Measurements from ENCODE around the gene P2RX4. TPM values are rescaled to one million over a fixed set of nuclear protein-coding genes. Genes with fewer than 3 reads are reported as not detected.
"Not testable (repeated sequence)": the region's sequence is repeated elsewhere in the genome, so short reads cannot be mapped to it uniquely, and the experiment has no call there.

P2RX4 gene
- total and polyA plus RNA-seq, 9 donors, result 17.8 to 46.7 (median 26.6) TPM

- Histone ChIP-seq H3K36me3 (no peaks in the 10 kb centered on the region), H3K27ac (peak overlapping the region in 1 of 2 donors; percentile 55), H3K27me3 (no peaks in the 10 kb centered on the region), H3K4me1 (ENCODE audit: insufficient read depth) (peaks cover 4% of the 10 kb centered on the region), H3K4me3 (no peak overlapping the region), H3K9me3 (no peaks in the 10 kb centered on the region)
- DNase-seq, result no peak
- intact Hi-C loops (cut with DNase I), result no loop called here
- TF ChIP-seq POLR2A (IDR thresholded peaks at IDR 0.05), result no peak
- no peak for TF ChIP-seq CTCF (IDR thresholded peaks at IDR 0.05)
- no peak for TF ChIP-seq EP300 (IDR thresholded peaks at IDR 0.05)
- WGBS, 3 donors, result 7 to 10% (median 7%) methylated on average over 2 of the region's 2 CpGs
These were observed 19.4 kb upstream of the P2RX4 start for GRCh38 chr12:121190523-121191031.

- no peak for TF ChIP-seq EP300 (IDR thresholded peaks at IDR 0.05)
- TF ChIP-seq POLR2A (IDR thresholded peaks at IDR 0.05), result no peak
- no peak for TF ChIP-seq CTCF (IDR thresholded peaks at IDR 0.05)
- no peak overlapping the region for H3K27ac ChIP-seq
- H3K4me3 ChIP-seq, result no peak overlapping the region
- peaks cover 4% of the 10 kb centered on the region for H3K4me1 ChIP-seq (ENCODE audit: insufficient read depth)
- WGBS, 3 donors, result 65 to 92% (median 86%) methylated on average over 3 of the region's 3 CpGs
- H3K27me3 ChIP-seq, result no peaks in the 10 kb centered on the region
- H3K9me3 ChIP-seq, result no peaks in the 10 kb centered on the region
- no peaks in the 10 kb centered on the region for H3K36me3 ChIP-seq
- intact Hi-C loops (cut with DNase I), result no loop called here
- DNase-seq, result no peak
These were observed 18.8 kb upstream of the P2RX4 start for GRCh38 chr12:121191151-121191550.

- no peak overlapping the region for H3K4me3 ChIP-seq
- no peak for TF ChIP-seq EP300 (IDR thresholded peaks at IDR 0.05)
- no peak for TF ChIP-seq POLR2A (IDR thresholded peaks at IDR 0.05)
- TF ChIP-seq CTCF (IDR thresholded peaks at IDR 0.05), result no peak
- 85 to 87% (median 86%) methylated on average over 6 of the region's 6 CpGs for WGBS, 3 donors
- no peaks in the 10 kb centered on the region for H3K9me3 ChIP-seq
- H3K4me1 ChIP-seq (ENCODE audit: insufficient read depth), result no peaks in the 10 kb centered on the region
- no peaks in the 10 kb centered on the region for H3K36me3 ChIP-seq
- H3K27me3 ChIP-seq, result no peaks in the 10 kb centered on the region
- H3K27ac ChIP-seq, result no peak overlapping the region
- intact Hi-C loops (cut with DNase I), result no loop called here
- DNase-seq, result no peak
These were observed 13.0 kb upstream of the P2RX4 start for GRCh38 chr12:121196902-121197301.

GRCh38 chr12:121198949-121199348, 11.0 kb upstream of the P2RX4 start:
- no peak overlapping the region for H3K4me3 ChIP-seq
- no peaks in the 10 kb centered on the region for H3K27me3 ChIP-seq
- H3K27ac ChIP-seq, result no peak overlapping the region
- no peak for DNase-seq
- H3K4me1 ChIP-seq (ENCODE audit: insufficient read depth), result no peaks in the 10 kb centered on the region
- TF ChIP-seq EP300 (IDR thresholded peaks at IDR 0.05) (no peak), POLR2A (IDR thresholded peaks at IDR 0.05) (no peak), CTCF (IDR thresholded peaks at IDR 0.05) (no peak)
- intact Hi-C loops (cut with DNase I), result no loop called here
- H3K9me3 ChIP-seq, result no peaks in the 10 kb centered on the region
- H3K36me3 ChIP-seq, result no peaks in the 10 kb centered on the region
- 83 to 89% (median 86%) methylated on average over 7 of the region's 7 CpGs for WGBS, 3 donors

- intact Hi-C loops (cut with DNase I); H3K36me3 ChIP-seq; H3K9me3 ChIP-seq; H3K4me3 ChIP-seq; DNase-seq; H3K4me1 ChIP-seq (ENCODE audit: insufficient read depth); H3K27ac ChIP-seq; H3K27me3 ChIP-seq: not testable (repeated sequence)
- 95 to 96% (median 95%) methylated on average over 6 of the region's 6 CpGs for WGBS, 3 donors
These were observed 8.8 kb upstream of the P2RX4 start for GRCh38 chr12:121201140-121201539.
